GM23338 (cell line): Measurements from ENCODE around the gene NOP9. TPM values are rescaled to one million over a fixed set of nuclear protein-coding genes. Genes with fewer than 3 reads are reported as not detected.

ENCODE experiments used
- ATAC-seq: fragments of 200-7000 bp; cut with Tn5 transposase; 3 replicates; pipeline ENCODE4 v1.9.1; 2020
- DNase-seq: peaks from one replicate; pipeline ENCODE4 v3.0.0-alpha.2; 2015; ENCODE audit warnings: low spot score
- H2AFZ ChIP-seq: fragments of 200-600 bp; sonication (generic); 2 replicates; pipeline ENCODE4 v1.8.0; 2016; ENCODE audit warnings: antibody characterized with exemption, mild to moderate bottlenecking, moderate library complexity
- H3F3A ChIP-seq: fragments of 200-600 bp; sonication (generic); replicated peaks from 2 replicates; pipeline ENCODE4 v1.8.0; 2017; ENCODE audit warnings: antibody characterized with exemption, mixed run types, low read depth
- H3K27ac ChIP-seq: fragments of 200-600 bp; sonication (generic); 2 replicates; pipeline ENCODE4 v1.6.1; 2016; ENCODE audit warnings: low read depth
- H3K27me3 ChIP-seq: fragments of 200-600 bp; sonication (generic); 2 replicates; pipeline ENCODE4 v1.8.0; 2016; ENCODE audit warnings: mild to moderate bottlenecking, mixed run types, moderate library complexity; ENCODE audit not compliant: insufficient read depth
- H3K36me3 ChIP-seq: fragments of 200-600 bp; sonication (generic); 2 replicates; pipeline ENCODE4 v1.8.0; 2016; ENCODE audit warnings: mild to moderate bottlenecking; ENCODE audit not compliant: insufficient read depth
- H3K4me1 ChIP-seq: fragments of 200-600 bp; sonication (generic); 2 replicates; pipeline ENCODE4 v1.8.0; 2016; ENCODE audit warnings: mild to moderate bottlenecking, moderate library complexity; ENCODE audit not compliant: insufficient read depth
- H3K4me2 ChIP-seq: fragments of 200-600 bp; sonication (generic); 2 replicates; pipeline ENCODE4 v1.7.1; 2017; ENCODE audit warnings: mixed run types
- H3K4me3 ChIP-seq: fragments of 200-600 bp; sonication (generic); 2 replicates; pipeline ENCODE4 v1.6.1; 2016; ENCODE audit warnings: mixed run types
- H3K79me2 ChIP-seq: fragments of 200-600 bp; sonication (generic); replicated peaks from 2 replicates; pipeline ENCODE4 v1.8.0; 2017; ENCODE audit warnings: mild to moderate bottlenecking; ENCODE audit not compliant: insufficient read depth
- H3K9me2 ChIP-seq: fragments of 200-600 bp; sonication (generic); 2 replicates; pipeline ENCODE4 v1.8.0; 2017; ENCODE audit not compliant: insufficient read depth
- H4K20me1 ChIP-seq: fragments of 200-600 bp; sonication (generic); replicated peaks from 2 replicates; pipeline ENCODE4 v1.8.0; 2017; ENCODE audit warnings: mild to moderate bottlenecking; ENCODE audit not compliant: insufficient read depth
- H3K27ac Mint-ChIP-seq: 2 replicates; pipeline ENCODE4 v1.8.0; 2020; ENCODE audit warnings: inconsistent platforms, mild to moderate bottlenecking, moderate library complexity, mixed read lengths
- H3K27me3 Mint-ChIP-seq: 3 replicates; pipeline ENCODE4 v1.8.0; 2022; ENCODE audit warnings: low read depth, mild to moderate bottlenecking, moderate library complexity, mixed read lengths, inconsistent platforms; ENCODE audit not compliant: insufficient read depth, poor library complexity
- H3K36me3 Mint-ChIP-seq: 3 replicates; pipeline ENCODE4 v1.8.0; 2021; ENCODE audit warnings: low read depth, mild to moderate bottlenecking, inconsistent platforms, moderate library complexity, mixed read lengths
- H3K4me1 Mint-ChIP-seq: 3 replicates; pipeline ENCODE4 v1.8.0; 2020; ENCODE audit warnings: mild to moderate bottlenecking, inconsistent platforms, mixed read lengths
- H3K4me3 Mint-ChIP-seq: 3 replicates; pipeline ENCODE4 v1.8.0; 2021; ENCODE audit warnings: moderate library complexity, mild to moderate bottlenecking, inconsistent platforms, mixed read lengths
- H3K9me3 Mint-ChIP-seq: 3 replicates; pipeline ENCODE4 v1.8.0; 2020; ENCODE audit warnings: moderate library complexity, mild to moderate bottlenecking, inconsistent platforms, mixed read lengths
- CREB1 ChIP-seq: fragments of 250-450 bp; sonication (Bioruptor Pico); IDR thresholded peaks from 2 replicates; pipeline ENCODE4 v1.5.0; 2020; ENCODE audit warnings: low read depth, mild to moderate bottlenecking, moderate library complexity
- EZH2 ChIP-seq: fragments of 200-600 bp; sonication (generic); IDR thresholded peaks from one replicate; pipeline ENCODE4 v1.8.0; 2017; ENCODE audit warnings: antibody characterized with exemption, mild to moderate bottlenecking, low read depth; ENCODE audit not compliant: unreplicated experiment
- EZH2phosphoT487 ChIP-seq: fragments of 200-600 bp; sonication (generic); IDR thresholded peaks from one replicate; pipeline ENCODE4 v1.8.1; 2018; ENCODE audit warnings: antibody characterized with exemption; ENCODE audit not compliant: unreplicated experiment
- JUNB ChIP-seq: IDR thresholded peaks from one replicate; pipeline ENCODE4 v1.6.1; 2016; ENCODE audit warnings: antibody characterized with exemption; ENCODE audit not compliant: unreplicated experiment
- NANOG ChIP-seq: IDR thresholded peaks from 2 replicates; pipeline ENCODE4 v1.6.1; 2016; ENCODE audit warnings: antibody characterized with exemption, borderline replicate concordance
- POLR2AphosphoS5 ChIP-seq: IDR thresholded peaks from 2 replicates; pipeline ENCODE4 v1.6.1; 2016; ENCODE audit warnings: antibody characterized with exemption, low read depth
- STAT1 ChIP-seq: IDR thresholded peaks from one replicate; pipeline ENCODE4 v1.6.1; 2016; ENCODE audit warnings: antibody characterized with exemption; ENCODE audit not compliant: unreplicated experiment
- ZNF114 ChIP-seq: fragments of 250-450 bp; sonication (Bioruptor Pico); IDR thresholded peaks from 2 replicates; pipeline ENCODE4 v1.5.0; 2020; ENCODE audit warnings: mild to moderate bottlenecking, moderate library complexity
- ZNF331 ChIP-seq: fragments of 250-450 bp; sonication (Bioruptor Pico); IDR thresholded peaks from 2 replicates; pipeline ENCODE4 v1.5.0; 2020; ENCODE audit warnings: low read depth, mild to moderate bottlenecking, moderate library complexity
- polyA plus RNA-seq: library from polyadenylated mRNA; unstranded; fragments of >200 nt; fragmentation: Nextera tagmentation; extraction: Ambion mirVana; gene quantifications from 2 replicates; pipeline ENCODE4 v1.2.1, GENCODE V29; 2016
- total RNA-seq: library from RNA; depleted of rRNA; stranded (reverse); fragments of >200 nt; shearing (Covaris generic); gene quantifications from 2 replicates; pipeline ENCODE4 v1.2.3, GENCODE V29; 2014
- TF ChIP-seq, protein P1 (sequence below): IDR thresholded peaks from 2 replicates; pipeline ENCODE4 v1.6.1; 2016; ENCODE audit warnings: antibody characterized with exemption
- TF ChIP-seq, protein P2 (sequence below): fragments of 250-450 bp; sonication (Bioruptor Pico); IDR thresholded peaks from 2 replicates; pipeline ENCODE4 v1.5.0; 2020; ENCODE audit warnings: mild to moderate bottlenecking, moderate library complexity
- TF ChIP-seq, protein P3 (sequence below): IDR thresholded peaks from one replicate; pipeline ENCODE4 v1.6.1; 2018; ENCODE audit warnings: antibody characterized with exemption; ENCODE audit not compliant: unreplicated experiment
- TF ChIP-seq, protein P4 (sequence below), 2 experiments: fragments of 200-600 bp in 1 of 2; sonication (generic) in 1 of 2; conservative IDR thresholded peaks; 2 replicates each; pipeline versions ENCODE4 v1.5.1 to v1.6.1; 2016 to 2017; ENCODE audit warnings: antibody characterized with exemption in 2 of 2, low read depth in 2 of 2, mild to moderate bottlenecking in 2 of 2, moderate library complexity in 1 of 2

Gene NOP9
- total and polyA plus RNA-seq, 2 experiments from 2014 or later: 7.9 to 32.8 TPM

- Mint-ChIP-seq H3K4me1 (peaks cover 10% of the 10 kb centered on the region; the same call in 2 of the 3 replicates), H3K9me3 (no peaks in the 10 kb centered on the region), H3K36me3 (peaks cover 9% of the 10 kb centered on the region), H3K4me3 (no peak overlapping the region), H3K27ac (no peak overlapping the region), H3K27me3 (peaks cover 47% of the 10 kb centered on the region)
- H3K79me2 ChIP-seq: no peaks in the 10 kb centered on the region
- no peak overlapping the region for H2AFZ ChIP-seq
- ATAC-seq: no peak
- H3K4me3 ChIP-seq: no peak overlapping the region
- H3F3A ChIP-seq: no peaks in the 10 kb centered on the region
- no peak overlapping the region for H3K27ac ChIP-seq
- H3K27me3 ChIP-seq: peaks cover 44% of the 10 kb centered on the region
- no peaks in the 10 kb centered on the region; the same call in 1 of the 2 replicates for H4K20me1 ChIP-seq
- no peak overlapping the region for H3K4me2 ChIP-seq
- TF ChIP-seq, protein P1, sequence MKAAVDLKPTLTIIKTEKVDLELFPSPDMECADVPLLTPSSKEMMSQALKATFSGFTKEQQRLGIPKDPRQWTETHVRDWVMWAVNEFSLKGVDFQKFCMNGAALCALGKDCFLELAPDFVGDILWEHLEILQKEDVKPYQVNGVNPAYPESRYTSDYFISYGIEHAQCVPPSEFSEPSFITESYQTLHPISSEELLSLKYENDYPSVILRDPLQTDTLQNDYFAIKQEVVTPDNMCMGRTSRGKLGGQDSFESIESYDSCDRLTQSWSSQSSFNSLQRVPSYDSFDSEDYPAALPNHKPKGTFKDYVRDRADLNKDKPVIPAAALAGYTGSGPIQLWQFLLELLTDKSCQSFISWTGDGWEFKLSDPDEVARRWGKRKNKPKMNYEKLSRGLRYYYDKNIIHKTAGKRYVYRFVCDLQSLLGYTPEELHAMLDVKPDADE: no peak
- TF ChIP-seq POLR2AphosphoS5: no peak
- TF ChIP-seq, protein P2, sequence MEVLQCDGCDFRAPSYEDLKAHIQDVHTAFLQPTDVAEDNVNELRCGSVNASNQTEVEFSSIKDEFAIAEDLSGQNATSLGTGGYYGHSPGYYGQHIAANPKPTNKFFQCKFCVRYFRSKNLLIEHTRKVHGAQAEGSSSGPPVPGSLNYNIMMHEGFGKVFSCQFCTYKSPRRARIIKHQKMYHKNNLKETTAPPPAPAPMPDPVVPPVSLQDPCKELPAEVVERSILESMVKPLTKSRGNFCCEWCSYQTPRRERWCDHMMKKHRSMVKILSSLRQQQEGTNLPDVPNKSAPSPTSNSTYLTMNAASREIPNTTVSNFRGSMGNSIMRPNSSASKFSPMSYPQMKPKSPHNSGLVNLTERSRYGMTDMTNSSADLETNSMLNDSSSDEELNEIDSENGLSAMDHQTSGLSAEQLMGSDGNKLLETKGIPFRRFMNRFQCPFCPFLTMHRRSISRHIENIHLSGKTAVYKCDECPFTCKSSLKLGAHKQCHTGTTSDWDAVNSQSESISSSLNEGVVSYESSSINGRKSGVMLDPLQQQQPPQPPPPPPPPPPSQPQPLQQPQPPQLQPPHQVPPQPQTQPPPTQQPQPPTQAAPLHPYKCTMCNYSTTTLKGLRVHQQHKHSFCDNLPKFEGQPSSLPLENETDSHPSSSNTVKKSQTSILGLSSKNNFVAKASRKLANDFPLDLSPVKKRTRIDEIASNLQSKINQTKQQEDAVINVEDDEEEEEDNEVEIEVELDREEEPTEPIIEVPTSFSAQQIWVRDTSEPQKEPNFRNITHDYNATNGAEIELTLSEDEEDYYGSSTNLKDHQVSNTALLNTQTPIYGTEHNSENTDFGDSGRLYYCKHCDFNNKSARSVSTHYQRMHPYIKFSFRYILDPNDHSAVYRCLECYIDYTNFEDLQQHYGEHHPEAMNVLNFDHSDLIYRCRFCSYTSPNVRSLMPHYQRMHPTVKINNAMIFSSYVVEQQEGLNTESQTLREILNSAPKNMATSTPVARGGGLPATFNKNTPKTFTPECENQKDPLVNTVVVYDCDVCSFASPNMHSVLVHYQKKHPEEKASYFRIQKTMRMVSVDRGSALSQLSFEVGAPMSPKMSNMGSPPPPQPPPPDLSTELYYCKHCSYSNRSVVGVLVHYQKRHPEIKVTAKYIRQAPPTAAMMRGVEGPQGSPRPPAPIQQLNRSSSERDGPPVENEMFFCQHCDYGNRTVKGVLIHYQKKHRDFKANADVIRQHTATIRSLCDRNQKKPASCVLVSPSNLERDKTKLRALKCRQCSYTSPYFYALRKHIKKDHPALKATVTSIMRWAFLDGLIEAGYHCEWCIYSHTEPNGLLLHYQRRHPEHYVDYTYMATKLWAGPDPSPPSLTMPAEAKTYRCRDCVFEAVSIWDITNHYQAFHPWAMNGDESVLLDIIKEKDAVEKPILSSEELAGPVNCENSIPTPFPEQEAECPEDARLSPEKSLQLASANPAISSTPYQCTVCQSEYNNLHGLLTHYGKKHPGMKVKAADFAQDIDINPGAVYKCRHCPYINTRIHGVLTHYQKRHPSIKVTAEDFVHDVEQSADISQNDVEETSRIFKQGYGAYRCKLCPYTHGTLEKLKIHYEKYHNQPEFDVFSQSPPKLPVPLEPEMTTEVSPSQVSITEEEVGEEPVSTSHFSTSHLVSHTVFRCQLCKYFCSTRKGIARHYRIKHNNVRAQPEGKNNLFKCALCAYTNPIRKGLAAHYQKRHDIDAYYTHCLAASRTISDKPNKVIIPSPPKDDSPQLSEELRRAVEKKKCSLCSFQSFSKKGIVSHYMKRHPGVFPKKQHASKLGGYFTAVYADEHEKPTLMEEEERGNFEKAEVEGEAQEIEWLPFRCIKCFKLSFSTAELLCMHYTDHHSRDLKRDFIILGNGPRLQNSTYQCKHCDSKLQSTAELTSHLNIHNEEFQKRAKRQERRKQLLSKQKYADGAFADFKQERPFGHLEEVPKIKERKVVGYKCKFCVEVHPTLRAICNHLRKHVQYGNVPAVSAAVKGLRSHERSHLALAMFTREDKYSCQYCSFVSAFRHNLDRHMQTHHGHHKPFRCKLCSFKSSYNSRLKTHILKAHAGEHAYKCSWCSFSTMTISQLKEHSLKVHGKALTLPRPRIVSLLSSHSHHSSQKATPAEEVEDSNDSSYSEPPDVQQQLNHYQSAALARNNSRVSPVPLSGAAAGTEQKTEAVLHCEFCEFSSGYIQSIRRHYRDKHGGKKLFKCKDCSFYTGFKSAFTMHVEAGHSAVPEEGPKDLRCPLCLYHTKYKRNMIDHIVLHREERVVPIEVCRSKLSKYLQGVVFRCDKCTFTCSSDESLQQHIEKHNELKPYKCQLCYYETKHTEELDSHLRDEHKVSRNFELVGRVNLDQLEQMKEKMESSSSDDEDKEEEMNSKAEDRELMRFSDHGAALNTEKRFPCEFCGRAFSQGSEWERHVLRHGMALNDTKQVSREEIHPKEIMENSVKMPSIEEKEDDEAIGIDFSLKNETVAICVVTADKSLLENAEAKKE (CRISPR knock-in tag): no peak
- no peak for TF ChIP-seq EZH2phosphoT487
- no peak for TF ChIP-seq EZH2
- TF ChIP-seq, protein P3, sequence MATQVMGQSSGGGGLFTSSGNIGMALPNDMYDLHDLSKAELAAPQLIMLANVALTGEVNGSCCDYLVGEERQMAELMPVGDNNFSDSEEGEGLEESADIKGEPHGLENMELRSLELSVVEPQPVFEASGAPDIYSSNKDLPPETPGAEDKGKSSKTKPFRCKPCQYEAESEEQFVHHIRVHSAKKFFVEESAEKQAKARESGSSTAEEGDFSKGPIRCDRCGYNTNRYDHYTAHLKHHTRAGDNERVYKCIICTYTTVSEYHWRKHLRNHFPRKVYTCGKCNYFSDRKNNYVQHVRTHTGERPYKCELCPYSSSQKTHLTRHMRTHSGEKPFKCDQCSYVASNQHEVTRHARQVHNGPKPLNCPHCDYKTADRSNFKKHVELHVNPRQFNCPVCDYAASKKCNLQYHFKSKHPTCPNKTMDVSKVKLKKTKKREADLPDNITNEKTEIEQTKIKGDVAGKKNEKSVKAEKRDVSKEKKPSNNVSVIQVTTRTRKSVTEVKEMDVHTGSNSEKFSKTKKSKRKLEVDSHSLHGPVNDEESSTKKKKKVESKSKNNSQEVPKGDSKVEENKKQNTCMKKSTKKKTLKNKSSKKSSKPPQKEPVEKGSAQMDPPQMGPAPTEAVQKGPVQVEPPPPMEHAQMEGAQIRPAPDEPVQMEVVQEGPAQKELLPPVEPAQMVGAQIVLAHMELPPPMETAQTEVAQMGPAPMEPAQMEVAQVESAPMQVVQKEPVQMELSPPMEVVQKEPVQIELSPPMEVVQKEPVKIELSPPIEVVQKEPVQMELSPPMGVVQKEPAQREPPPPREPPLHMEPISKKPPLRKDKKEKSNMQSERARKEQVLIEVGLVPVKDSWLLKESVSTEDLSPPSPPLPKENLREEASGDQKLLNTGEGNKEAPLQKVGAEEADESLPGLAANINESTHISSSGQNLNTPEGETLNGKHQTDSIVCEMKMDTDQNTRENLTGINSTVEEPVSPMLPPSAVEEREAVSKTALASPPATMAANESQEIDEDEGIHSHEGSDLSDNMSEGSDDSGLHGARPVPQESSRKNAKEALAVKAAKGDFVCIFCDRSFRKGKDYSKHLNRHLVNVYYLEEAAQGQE: no peak
- TF ChIP-seq CREB1 (CRISPR knock-in tag): no peak
- TF ChIP-seq, protein P4, sequence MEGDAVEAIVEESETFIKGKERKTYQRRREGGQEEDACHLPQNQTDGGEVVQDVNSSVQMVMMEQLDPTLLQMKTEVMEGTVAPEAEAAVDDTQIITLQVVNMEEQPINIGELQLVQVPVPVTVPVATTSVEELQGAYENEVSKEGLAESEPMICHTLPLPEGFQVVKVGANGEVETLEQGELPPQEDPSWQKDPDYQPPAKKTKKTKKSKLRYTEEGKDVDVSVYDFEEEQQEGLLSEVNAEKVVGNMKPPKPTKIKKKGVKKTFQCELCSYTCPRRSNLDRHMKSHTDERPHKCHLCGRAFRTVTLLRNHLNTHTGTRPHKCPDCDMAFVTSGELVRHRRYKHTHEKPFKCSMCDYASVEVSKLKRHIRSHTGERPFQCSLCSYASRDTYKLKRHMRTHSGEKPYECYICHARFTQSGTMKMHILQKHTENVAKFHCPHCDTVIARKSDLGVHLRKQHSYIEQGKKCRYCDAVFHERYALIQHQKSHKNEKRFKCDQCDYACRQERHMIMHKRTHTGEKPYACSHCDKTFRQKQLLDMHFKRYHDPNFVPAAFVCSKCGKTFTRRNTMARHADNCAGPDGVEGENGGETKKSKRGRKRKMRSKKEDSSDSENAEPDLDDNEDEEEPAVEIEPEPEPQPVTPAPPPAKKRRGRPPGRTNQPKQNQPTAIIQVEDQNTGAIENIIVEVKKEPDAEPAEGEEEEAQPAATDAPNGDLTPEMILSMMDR (conservative IDR thresholded peaks at IDR 0.05; ENCODE audit: low read depth in 2 of 2): no peak
- no peak for TF ChIP-seq STAT1
- no peak for TF ChIP-seq JUNB
- TF ChIP-seq ZNF114: no peak
- no peak for TF ChIP-seq NANOG
- TF ChIP-seq ZNF331 (CRISPR knock-in tag): no peak
- H3K9me2 ChIP-seq: no peaks in the 10 kb centered on the region
- no peaks in the 10 kb centered on the region for H3K36me3 ChIP-seq
- H3K4me1 ChIP-seq: peaks cover 4% of the 10 kb centered on the region; the same call in 1 of the 2 replicates
- no peak for DNase-seq
Observed at GRCh38 chr14:24313913-24314312, 14.3 kb downstream of the NOP9 start.
